GM18498 (cell line): ENCODE measurements around the gene MAEA.
"Not testable (repeated sequence)": the region's sequence is repeated elsewhere in the genome, so short reads cannot be mapped to it uniquely, and the experiment has no call there.

Experiments used
- ATAC-seq: cut with Tn5 transposase; IDR thresholded peaks from one replicate; pipeline ENCODE4 v1.9.1; 2021; ENCODE audit warnings: mild to moderate bottlenecking, moderate library complexity; ENCODE audit not compliant: unreplicated experiment

The MAEA gene

DNA sequence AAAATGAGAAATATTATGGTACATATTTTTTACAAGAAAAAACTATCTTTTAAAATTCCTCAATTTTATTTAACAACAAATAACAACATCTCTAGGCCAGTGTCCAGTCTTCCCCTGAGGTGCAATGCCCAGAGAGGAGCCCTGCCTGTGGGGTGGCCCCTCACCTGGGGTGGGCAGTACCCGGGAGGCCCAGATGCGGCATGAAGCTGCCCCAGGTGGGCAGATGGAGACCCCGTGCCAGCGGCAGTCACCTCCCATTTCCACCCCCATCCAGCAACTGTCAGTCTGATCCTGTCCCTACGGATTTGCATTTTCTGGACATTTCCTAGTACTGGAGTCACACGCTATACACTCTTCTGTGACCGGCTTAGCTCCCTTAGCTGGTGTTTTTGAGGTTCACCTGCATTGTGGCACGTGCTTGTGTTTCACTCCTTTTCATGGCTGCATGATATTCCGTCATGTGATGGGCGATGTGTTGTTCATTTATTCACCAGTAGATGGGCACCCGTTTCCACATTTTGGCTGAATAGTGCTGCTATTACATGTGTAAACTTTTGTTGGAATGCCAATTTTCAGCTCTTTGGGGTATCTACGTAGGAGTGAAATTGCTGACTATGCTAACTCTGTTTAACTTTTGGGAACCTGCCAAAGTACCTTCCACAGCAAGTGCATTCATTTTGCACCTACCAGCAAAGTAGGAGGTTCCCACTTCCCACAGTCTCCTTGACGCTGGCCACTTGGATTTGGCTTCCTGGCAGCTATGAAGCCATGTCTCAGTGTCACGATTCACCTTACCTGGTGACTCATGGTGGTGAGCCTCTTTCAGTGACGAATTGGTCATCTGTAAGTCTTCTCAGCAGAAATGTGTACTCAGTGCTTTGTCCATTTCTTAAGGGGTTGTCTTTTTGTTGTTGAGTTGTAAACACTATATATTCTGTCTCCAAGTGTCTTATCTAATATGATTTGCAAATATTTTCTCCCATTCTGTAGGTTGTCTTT, 11.7 kb upstream of the MAEA start:
- ATAC-seq = no peak

DNA sequence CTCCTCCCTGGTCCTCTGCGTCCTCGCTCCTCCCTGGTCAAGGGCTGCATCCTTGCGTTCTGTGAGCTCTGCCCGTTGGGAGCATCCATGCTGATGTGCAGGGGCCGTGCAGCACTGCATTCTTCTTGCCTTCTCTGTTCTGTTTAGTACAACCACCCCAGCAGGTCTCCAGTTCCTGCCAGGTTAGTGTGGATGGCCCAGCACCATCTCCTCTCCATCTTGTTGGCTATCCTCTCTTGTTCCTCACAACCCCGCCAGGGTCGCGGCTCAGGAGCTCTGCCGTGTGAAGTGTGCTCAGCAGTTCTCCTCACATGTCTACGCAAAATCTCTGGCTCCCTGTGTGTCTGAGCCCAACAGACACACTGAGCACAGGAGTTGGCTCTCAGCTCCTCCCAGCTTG, 10.4 kb upstream of the MAEA start:
- ATAC-seq = no peak

DNA sequence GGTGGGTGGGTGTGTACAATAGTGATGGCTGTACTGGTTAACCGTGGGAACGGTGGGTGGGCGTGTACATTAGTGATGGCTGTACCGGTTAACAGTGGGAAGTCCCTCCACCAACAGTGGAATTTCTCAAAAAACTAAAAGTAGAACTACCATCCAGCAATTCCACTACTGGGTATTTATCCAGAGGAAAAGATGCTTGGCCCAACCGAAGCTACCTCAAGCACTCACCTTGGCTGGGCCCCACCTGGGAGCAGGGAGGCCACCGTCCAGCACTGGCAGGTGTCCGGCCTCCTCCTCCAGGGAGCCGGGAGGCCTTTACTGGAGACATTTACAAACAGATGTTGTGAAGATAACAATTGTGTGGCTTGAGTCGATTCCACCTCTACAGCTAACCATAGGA, 6.0 kb upstream of the MAEA start:
- ATAC-seq = no peak

DNA sequence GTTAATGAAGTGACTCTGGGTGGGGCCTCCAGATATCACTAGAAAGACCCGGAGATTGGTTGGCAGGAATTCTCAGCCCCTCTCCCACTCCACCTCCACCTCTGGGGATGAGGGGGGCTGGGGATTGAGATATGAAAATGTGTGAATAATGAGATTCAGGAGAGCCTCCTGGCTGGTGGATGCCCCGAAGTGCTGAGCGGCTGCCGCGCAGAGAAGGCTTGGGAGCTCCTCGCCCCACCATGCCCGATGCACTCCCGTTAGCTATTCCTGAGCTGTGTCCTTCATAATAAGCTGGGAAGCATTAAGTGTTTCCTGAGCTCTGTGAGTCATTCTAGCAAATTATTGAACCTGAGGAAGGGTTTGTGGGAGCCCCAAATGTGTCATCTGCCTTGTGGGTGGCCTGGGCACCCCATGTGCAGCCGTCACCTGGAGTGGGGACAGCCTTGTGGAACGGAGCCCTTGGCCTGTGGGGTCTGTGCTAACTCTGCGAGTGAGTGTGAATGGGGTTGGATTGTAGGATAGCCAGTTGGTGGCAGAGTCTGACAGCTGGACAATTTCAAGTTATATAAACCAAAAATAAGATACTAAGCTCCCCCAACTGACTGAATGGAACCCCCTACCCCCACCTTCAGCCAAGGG, 4.4 kb upstream of the MAEA start:
- ATAC-seq = no peak

DNA sequence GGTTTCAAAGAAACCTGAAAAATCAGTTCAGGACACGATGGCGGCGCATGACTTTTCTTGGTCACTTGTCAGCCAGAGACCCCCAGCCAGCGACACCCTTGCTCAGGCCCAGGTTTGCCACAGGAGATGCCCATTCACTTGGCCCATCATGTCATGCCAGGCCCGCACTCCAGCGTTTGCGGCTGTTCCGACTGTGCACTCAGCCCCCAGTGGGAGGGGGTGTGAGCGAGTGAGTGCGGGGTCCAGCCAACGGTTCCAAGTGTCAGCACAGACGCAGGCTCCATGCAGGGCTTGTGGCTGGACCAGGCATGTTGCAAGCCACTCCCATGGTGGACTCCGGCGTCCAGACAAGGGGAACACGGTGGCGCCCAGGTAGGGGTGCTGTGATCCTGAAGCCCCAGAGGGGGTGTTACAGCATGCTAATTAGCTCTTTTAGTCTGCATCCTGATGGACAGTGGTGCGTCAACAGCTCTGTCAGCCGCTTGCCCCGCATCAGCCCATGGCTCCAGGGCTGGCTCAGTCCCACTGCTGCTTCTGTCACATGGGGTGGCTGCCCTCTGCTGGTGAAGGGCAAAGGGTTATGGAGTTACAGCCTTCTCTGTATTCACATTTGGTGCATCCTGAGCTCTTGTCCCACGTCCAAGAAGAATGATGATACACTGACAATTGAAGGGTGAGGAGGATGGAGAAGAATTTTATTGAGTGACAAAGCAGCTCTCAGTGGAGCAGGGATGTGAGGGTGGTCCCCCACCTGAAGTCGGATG, 3.7 kb upstream of the MAEA start:
- no peak for ATAC-seq

DNA sequence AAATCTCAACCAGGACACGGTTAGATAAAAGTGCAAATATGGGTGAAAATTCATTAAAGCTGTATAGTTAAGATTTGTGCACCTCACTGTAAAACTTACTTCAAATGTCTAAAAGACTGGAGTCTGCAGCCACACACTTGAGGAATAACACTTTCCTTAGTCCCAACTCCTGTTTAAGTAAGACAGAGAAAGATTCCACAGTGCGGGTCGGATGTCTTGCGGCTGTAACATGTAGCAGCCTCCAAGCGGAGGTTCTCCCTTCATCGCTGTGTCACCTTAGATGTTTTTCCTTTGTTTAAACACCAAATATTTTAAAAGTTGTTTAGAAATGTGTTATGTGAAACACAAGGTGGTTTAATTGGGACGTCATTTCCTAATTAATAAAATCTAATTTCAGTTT, 905 bp upstream of the MAEA start:
- no peak for ATAC-seq

DNA sequence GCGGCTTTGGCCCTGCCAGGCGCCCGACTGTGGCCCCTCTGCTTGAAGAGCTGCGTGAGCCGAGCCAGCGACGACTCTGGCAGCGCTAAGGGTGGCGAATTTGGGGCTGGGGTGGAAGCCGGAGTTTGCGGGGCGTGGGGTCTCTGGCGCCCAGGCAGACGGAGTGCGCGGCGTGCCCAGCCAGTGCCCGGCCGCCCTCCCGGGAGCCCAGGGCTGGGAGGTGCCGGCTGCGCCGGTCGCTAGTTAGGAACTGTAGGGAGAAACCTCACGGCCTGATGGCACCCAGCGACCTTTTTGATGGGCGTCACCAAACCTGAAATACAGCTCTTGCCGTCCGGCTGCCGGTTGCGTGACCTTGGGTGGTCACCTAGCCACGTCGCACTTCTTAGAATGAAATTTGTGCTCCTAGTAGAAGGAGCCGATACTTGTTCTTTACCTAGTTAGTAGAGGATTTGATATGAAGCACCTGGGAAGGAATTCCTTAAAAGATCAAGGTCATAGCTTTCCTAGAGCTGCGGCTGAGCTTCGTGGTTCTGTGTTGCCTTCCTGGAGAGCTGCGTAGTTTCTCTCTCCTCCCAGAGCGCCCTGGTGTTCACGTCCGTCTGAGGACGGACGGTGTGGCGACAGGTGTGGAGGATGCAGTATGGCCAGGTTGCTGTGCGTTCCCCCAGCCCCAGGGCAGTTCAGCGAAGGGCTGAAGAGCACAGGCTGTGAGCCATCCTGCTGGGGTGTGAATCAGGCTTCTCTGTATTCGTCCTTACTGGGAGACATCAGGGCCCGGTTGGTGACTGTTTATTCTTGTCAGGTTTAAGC, 680 bp downstream of the MAEA start:
- ATAC-seq = peak; percentile 2

DNA sequence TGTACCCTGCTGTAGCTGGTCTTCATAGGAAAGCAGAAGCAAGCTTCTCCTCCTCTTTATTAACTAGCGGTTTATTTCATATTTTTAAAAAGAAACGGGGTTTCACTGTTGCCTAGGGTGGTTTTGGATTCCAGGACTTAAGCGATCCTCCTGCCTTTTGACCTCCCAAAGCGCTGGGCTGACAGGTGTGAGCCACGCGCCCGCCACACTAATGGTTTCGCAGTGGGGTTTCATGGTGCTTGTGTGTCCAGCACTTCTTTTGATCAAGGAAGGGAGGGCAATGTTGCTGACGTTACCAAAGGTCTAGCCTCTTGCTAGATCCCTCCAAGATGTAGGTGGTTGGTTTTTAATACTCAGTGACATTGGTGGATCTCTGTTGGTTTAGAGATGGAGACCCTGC, 1.4 kb downstream of the MAEA start:
- ATAC-seq = no peak

DNA sequence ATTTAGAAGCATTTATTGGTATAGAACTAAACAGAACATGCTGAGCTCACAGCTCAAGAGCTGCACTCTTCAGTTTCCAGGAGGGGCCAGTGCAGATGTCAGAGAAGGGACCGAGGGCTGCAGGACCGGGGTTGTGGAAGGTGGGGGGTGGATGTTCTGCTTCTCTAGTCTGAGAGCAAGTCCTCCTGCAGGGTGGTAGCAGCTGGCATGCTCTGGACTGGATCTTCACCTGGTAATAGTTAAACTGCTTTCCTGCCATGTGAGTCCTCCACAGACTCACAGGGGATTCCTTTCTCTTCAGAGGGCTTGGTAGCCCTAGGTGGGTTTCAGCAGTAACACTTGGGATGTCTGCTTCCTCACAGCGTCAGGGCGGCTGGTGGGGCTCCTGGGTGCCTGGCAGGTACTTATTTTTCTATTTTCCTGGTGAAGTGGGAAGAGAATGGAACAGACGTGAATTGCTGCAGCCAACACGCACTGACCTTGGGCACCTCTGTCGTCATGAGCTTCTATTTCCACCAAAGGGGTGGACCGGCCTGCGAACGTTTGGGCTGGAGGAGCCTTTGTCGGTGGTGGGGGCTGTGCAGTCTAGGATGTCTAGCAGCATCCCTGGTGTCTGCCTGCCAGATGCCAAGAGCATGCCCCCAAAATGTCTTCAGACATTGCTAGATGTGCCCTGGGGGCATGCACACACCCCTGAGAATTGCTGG, 2.5 kb downstream of the MAEA start:
- no peak for ATAC-seq

DNA sequence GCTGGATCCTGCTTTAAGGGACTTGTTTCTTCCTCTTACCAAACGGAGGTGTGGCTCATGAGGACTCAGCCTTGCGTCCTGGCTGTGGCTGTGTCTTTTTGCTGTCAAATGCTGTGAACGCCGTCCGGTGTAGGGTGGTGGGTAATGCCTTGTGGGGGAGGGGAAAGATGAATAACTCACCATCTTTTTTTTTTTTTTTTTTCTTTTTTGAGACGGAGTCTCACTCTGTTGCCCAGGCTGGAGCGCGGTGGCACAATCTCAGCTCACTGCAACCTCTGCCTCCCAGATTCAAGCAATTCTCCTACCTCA, 3.0 kb downstream of the MAEA start:
- ATAC-seq = not testable (repeated sequence)

DNA sequence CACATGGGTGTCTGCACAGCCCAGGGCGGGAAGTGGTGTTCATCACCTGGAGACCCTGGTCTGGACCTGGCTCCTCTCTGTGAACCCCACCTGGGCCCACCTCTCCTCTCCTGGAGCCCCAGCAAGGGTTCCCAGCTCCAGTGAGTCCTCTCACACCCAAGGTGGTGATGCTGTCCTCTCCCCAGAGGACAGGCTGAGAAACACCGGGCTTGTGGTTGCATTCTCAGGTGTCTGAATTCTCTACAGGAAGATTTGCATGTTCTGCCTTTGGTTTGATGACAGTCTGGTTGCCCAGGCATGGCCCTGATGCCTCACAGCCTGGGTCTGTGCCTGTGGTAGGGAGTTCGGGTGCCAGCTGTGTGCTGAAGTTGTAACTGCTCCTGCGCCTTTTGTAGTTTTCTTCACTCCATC, 3.8 kb downstream of the MAEA start:
- no peak for ATAC-seq

DNA sequence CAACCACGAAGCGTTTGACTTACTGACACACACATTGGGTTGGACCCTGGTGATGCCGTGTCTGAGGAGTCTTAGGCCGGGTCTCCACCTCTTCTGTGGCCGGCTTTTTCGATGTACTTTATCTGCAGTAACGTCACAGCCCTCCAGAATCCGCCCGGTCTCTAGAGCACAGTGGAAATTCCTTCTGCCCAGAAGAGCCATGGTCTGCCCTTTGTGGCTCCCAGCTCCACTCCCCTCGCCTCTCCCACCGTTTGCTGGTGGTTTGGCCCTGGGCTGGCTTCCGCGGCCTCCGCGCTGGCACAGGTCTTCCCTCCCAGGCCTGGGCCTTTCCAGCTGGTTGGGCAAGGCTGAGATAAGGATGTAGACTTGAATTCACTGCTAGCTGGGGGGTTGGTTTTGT, 4.3 kb downstream of the MAEA start:
- ATAC-seq = no peak

DNA sequence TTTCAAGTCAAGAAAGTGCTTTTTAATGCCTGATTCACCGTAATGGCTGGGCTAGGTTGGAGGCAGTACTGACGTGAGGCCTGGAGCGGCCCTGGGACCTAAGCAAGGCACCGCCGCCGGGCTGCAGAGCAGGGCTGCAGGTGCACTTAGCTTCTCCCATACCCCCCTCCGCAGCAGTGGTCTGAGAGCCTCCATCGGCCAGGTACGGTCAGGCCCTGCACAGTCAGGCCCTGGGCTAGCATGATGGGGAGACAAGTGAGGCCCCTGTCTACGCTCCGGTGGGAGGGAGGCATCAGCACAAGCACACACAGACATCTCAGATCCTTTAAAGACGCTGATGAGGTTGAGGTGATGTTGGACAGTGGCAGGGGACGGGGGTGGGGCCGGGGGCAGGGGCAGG, 4.7 kb downstream of the MAEA start:
- ATAC-seq = no peak

DNA sequence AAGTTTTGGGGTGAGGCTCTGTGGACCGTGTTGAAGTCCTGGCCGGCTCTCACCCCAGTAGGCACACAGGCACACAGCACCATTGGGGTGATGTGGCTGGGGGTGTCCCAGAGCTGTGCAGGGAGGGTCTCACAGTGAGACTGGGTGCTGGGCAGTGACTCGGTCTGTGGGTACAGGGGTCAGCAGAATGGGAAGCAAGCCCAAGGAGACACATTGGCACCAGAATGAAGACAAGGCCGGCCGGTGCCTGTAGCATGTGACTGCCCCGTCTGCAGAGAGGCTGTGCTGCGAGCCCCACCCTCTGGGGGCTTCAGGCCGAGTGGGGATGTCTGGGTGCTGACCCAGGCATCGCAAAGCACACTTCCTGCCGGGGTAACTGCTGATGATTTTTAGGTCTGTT, 5.2 kb downstream of the MAEA start:
- ATAC-seq = no peak

DNA sequence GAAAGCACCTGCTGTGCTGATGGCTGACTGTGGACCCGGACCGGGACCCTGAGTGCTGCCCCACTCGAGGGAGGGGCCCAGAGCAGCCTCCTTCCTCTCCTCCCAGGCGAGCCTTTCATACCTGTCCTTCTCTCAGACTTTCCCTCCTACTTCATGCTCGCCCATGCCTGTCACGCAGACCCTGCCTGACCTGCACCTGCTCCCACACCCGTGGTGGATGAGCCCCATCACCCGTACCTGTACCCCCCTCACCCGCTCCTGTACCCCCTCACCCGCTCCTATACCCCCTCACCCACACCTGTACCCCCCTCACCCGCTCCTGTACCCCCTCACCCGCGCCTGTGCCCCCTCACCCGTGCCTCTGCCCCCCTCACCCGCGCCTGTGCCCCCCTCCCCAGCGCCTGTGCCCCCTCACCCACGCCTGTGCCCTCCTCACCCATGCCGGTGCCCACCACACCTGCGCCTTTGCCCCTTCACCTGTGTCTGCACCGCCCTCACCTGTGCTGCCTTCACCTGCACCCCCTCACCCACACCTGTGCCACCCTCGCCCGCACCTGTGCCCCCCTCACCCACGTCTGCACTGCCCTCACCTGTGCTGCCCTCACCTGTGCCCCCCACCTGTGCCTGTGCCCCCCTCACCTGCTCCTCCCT, 5.8 kb downstream of the MAEA start:
- ATAC-seq = no peak

DNA sequence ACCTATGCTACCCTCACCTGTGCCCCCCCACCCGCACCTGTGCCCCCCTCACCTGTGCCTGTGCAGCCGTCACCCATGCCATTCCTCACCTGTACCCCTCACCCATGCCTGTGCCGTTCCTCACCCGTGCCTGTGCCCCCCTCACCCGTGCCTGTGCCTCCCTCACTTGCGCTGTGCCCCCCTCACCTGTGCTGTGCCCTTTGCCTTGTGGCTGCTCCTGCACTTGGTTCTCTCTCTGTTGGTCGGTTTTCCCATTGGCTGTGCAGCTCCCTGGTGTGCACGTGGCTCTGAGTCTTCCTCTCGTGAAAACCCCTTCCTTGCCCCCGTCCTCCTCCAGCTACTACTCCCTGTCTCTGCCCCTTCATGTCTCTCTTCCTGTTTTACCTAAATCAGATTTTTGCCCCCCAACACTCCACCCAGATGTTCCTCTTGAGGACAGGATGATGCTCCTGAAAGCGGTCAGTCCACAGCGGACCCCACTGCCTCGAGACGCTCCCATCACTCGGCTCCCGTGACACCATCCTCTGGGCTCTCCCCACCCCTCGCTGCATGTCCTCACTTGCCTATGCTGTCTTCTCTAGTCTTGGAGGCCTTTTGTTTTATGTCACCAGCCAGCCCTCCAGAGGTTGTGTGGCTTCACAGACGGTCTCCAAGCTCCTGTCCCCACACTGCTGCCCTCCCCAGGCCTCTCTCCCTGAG, 6.8 kb downstream of the MAEA start:
- ATAC-seq = no peak

DNA sequence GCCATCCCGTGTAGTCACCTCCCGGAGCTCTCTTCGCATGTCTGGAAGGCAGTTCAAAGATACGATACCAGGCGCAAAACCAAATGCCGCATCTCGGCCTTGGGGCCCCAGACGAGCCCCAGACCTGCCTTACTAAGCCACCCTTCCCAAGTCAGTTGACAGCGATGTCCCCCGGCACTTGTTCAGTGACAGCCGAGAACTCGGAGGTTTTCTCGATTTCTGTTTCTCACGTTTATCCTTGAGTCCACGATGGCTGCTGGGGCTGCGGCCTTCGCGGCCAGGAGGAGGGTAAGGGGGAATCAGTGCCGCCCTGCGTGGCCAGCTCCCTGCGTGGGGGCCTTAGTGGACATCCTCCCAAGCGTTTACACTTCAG, 7.3 kb downstream of the MAEA start:
- no peak for ATAC-seq

DNA sequence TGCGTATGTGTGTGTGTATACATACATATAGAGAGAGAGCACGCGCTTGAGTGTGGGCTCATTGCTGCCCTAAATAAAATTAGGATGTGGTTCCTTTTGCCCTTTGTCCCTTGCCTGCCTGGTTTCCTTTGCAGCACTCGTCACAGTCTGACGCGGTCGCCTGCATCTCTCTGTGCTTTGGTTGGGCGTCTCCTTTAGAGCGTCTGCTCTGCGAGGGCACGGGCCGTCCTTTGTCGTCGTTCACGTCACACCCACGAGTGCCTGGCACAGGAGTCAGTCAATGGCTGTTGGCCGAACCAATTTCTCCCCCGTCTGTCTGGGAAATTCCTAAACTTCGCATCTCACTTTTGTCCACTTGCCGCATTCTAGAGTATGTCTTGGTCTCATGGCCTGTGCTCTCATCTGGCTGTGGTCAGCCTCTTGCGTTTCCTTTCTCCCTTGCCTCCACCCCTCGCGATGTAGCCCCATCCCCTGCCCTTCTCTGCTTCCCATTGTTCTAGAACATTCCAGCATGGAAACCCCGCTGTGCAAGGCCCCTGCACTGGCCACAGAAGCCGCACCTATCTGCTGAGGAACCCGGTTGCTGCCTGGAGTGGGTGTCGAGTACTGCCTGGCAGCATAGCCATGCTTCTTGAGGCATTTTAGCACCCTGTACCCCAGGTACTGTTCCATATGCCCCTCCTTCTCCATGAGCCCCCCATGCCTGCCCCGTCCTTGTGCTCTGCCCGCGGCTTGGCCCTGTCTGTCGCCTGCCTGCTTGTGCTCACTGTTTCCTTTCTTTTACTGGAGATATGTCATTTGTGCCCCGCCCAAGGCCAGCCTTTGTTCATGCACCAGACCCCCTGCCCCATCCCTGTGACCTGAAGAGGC, 8.0 kb downstream of the MAEA start:
- ATAC-seq = no peak
